LNCAP (cell line): ENCODE data around the gene SASH1.

Experiments used
- CTCF ChIP-seq: fragments of 450-650 bp; IDR thresholded peaks from 2 replicates; pipeline ENCODE4 v1.5.1; 2017; ENCODE audit warnings: mild to moderate bottlenecking

The SASH1 gene

GRCh38 chr6:148508401-148509041 lies 165.9 kb downstream of the SASH1 start:
- no peak for TF ChIP-seq CTCF

- no peak for TF ChIP-seq CTCF
Measured at GRCh38 chr6:148509119-148509799, 166.6 kb downstream of the SASH1 start.

- no peak for TF ChIP-seq CTCF
Measured at GRCh38 chr6:148509800-148510581, 167.4 kb downstream of the SASH1 start.

GRCh38 chr6:148513145-148514071 lies 170.8 kb downstream of the SASH1 start:
- TF ChIP-seq CTCF = no peak

GRCh38 chr6:148514091-148514845 lies 171.6 kb downstream of the SASH1 start:
- TF ChIP-seq CTCF = no peak

- no peak for TF ChIP-seq CTCF
Measured at GRCh38 chr6:148516217-148516616, 173.6 kb downstream of the SASH1 start.
